Measurements from ENCODE around the gene VKORC1. TPM values are rescaled to one million over a fixed set of nuclear protein-coding genes. Genes with fewer than 3 reads are reported as not detected.
A peak's percentile ranks its signal among the peaks of the same experiment; 100 is the strongest.

VKORC1 gene
- total RNA-seq, 4 donors from 2014 or later, result 43.7 to 95.5 (median 73.6) TPM

DNA sequence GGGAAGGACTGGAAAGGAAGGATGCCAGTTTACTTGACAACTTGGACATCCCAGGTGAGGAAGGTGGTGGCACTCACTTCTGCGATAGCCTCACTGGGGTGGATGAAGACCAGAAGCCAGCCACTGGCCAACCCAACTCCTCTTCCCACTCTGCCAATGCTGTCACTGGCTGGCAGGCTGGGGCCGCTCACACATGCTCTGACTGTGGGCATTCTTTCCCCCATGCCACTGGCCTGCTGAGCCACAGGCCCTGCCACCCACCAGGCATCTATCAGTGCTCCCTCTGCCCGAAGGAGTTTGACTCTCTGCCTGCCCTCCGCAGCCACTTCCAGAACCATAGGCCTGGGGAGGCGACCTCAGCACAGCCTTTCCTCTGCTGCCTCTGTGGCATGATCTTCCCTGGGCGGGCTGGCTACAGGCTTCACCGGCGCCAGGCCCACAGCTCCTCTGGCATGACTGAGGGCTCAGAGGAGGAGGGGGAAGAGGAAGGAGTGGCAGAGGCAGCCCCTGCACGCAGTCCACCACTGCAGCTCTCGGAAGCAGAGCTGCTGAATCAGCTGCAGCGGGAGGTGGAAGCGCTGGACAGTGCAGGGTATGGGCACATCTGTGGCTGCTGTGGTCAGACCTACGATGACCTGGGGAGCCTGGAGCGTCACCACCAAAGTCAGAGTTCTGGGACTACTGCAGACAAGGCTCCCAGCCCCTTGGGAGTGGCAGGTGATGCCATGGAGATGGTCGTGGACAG, 15.8 kb downstream of the VKORC1 start:
- TF ChIP-seq POLR2A (IDR thresholded peaks at IDR 0.05), result no peak
- TF ChIP-seq, protein P1, sequence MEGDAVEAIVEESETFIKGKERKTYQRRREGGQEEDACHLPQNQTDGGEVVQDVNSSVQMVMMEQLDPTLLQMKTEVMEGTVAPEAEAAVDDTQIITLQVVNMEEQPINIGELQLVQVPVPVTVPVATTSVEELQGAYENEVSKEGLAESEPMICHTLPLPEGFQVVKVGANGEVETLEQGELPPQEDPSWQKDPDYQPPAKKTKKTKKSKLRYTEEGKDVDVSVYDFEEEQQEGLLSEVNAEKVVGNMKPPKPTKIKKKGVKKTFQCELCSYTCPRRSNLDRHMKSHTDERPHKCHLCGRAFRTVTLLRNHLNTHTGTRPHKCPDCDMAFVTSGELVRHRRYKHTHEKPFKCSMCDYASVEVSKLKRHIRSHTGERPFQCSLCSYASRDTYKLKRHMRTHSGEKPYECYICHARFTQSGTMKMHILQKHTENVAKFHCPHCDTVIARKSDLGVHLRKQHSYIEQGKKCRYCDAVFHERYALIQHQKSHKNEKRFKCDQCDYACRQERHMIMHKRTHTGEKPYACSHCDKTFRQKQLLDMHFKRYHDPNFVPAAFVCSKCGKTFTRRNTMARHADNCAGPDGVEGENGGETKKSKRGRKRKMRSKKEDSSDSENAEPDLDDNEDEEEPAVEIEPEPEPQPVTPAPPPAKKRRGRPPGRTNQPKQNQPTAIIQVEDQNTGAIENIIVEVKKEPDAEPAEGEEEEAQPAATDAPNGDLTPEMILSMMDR (IDR thresholded peaks at IDR 0.05), result no peak
- DNase-seq (ENCODE audit: low spot score in 2 of 2), result no peak
- intact Hi-C loops (cut with DNase I; ENCODE audit: low total_unique reads), result no loop called here
- WGBS, 2 donors, result 89 to 94% methylated on average over 15 of the region's 15 CpGs
- H3K4me3 ChIP-seq (ENCODE audit: low read depth, poor library complexity, severe bottlenecking), result no peak overlapping the region

DNA sequence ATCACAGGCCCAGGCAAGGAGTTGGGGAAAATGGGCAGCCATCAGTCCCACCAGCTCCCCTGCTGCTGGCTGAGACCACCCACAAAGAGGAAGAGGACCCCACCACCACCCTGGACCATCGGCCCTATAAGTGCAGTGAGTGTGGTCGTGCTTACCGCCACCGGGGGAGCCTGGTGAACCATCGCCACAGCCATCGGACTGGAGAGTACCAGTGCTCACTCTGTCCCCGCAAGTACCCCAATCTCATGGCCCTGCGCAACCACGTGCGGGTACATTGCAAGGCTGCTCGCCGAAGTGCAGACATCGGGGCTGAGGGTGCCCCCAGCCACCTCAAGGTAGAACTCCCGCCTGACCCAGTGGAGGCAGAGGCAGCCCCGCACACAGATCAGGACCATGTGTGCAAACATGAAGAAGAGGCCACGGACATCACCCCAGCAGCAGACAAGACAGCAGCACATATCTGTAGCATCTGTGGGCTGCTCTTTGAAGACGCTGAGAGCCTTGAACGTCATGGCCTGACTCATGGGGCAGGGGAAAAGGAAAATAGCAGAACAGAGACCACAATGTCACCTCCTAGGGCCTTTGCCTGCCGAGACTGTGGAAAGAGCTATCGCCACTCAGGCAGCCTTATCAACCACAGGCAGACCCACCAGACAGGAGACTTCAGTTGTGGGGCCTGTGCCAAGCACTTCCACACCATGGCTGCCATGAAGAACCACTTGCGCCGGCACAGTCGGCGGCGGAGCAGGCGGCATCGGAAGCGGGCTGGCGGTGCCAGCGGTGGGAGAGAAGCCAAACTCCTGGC, 16.8 kb downstream of the VKORC1 start:
- TF ChIP-seq, protein P1 (IDR thresholded peaks at IDR 0.05), result no peak
- TF ChIP-seq POLR2A (IDR thresholded peaks at IDR 0.05), result no peak
- no peak overlapping the region for H3K4me3 ChIP-seq (ENCODE audit: low read depth, poor library complexity, severe bottlenecking)
- intact Hi-C loops (cut with DNase I; ENCODE audit: low total_unique reads), result no loop called here
- 91 to 95% methylated on average over 28 to 29 of the region's 30 CpGs for WGBS, 2 donors
- no peak for DNase-seq (ENCODE audit: low spot score in 2 of 2)

DNA sequence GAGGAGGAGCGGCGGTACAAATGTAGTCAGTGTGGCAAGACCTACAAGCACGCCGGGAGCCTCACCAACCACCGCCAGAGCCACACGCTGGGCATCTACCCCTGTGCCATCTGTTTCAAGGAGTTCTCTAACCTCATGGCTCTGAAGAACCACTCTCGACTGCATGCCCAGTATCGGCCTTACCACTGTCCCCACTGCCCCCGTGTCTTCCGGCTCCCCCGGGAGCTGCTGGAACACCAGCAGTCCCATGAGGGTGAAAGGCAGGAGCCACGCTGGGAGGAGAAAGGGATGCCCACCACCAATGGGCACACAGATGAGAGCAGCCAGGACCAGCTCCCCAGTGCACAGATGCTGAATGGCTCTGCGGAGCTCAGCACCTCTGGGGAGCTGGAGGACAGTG, 17.6 kb downstream of the VKORC1 start:
- WGBS, 2 donors, result 92 to 93% methylated on average over 13 of the region's 13 CpGs
- intact Hi-C loops (cut with DNase I; ENCODE audit: low total_unique reads), result no loop called here
- no peak for TF ChIP-seq POLR2A (IDR thresholded peaks at IDR 0.05)
- TF ChIP-seq, protein P1 (IDR thresholded peaks at IDR 0.05), result no peak
- DNase-seq (ENCODE audit: low spot score in 2 of 2), result no peak
- no peak overlapping the region for H3K4me3 ChIP-seq (ENCODE audit: low read depth, poor library complexity, severe bottlenecking)

DNA sequence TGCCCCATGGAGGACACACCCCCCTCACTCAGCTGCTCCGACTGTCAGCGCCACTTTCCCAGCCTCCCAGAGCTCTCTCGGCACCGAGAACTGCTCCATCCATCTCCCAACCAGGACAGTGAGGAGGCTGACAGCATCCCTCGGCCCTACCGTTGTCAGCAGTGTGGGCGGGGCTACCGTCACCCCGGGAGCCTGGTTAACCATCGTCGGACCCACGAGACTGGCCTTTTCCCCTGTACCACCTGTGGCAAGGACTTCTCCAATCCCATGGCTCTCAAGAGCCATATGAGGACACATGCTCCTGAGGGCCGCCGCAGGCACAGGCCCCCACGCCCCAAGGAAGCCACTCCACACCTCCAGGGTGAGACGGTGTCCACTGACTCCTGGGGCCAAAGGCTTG, 18.3 kb downstream of the VKORC1 start:
- DNase-seq (ENCODE audit: low spot score in 2 of 2), result no peak
- 68 to 81% methylated on average over 8 to 16 of the region's 16 CpGs for WGBS, 2 donors
- intact Hi-C loops (cut with DNase I; ENCODE audit: low total_unique reads), result no loop called here
- no peak for TF ChIP-seq POLR2A (IDR thresholded peaks at IDR 0.05)
- TF ChIP-seq, protein P1 (IDR thresholded peaks at IDR 0.05), result no peak
- H3K4me3 ChIP-seq (ENCODE audit: low read depth, poor library complexity, severe bottlenecking), result no peak overlapping the region

DNA sequence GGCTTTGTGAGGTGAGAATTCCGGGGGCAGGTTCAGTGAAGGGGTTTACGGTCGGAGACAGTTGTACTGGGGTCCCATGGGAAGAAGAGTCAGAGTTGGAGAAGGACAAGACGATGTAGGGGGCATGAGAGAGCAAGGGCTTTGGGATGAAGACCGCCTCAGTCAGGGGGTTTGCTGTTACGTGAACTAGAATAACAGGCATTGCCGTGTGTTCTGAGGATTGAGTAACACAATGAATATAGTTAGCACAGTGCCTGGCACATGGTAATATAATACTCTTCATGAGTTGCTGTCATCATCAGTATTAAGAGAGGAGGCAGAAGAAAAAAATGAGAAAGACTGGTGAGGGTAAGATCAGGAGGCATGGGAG, 19.8 kb downstream of the VKORC1 start:
- 1 to 2% methylated on average over 7 of the region's 7 CpGs for WGBS, 2 donors

More for the DNA sequence above, 19.8 kb downstream of the VKORC1 start:
- H3K4me3 ChIP-seq (ENCODE audit: low read depth, poor library complexity, severe bottlenecking), result peak overlapping the region; percentile 99
- TF ChIP-seq, protein P1 (IDR thresholded peaks at IDR 0.05), result no peak
- TF ChIP-seq POLR2A (IDR thresholded peaks at IDR 0.05), result no peak
- intact Hi-C loops (cut with DNase I; ENCODE audit: low total_unique reads), result no loop called here
- no peak for DNase-seq (ENCODE audit: low spot score in 2 of 2)

Data from lower leg skin (tissue), 4 donors.